Endothelial cell of umbilical vein (primary cell): Measurements from ENCODE around the gene ADGRG3. TPM values are rescaled to one million over a fixed set of nuclear protein-coding genes. Genes with fewer than 3 reads are reported as not detected.

Experiments
- BruUV-seq: library from RNA; stranded (reverse); fragments of 400-500 nt; replicated peaks from 2 replicates; lab custom pipeline; 2021; lab: Mats Ljungman, UMichigan
- CTCF ChIA-PET: fragments of 300-600, 350-600 bp; sonication (Branson Sonifier 250); formaldehyde crosslinking; loops from one replicate; lab custom pipeline; 2021; ENCODE audit warnings: antibody characterized with exemption, inconsistent platforms; lab: Charles Lee
- POLR2A ChIA-PET: fragments of 300-600, 350-600 bp; sonication (Branson Sonifier 250); formaldehyde crosslinking; loops from one replicate; lab custom pipeline; 2021; ENCODE audit warnings: antibody characterized with exemption, inconsistent platforms; lab: Charles Lee
- DNase-seq: peaks from one replicate; pipeline ENCODE4 v3.0.0-alpha.2; 2011; ENCODE audit warnings: low read depth, low spot score
- FAIRE-seq: peaks from 2 replicates; lab custom pipeline; 2011; peaks lifted over from hg19 to GRCh38; lab: Jason Lieb, UNC
- H2AFZ ChIP-seq: 2 replicates; pipeline ENCODE4 v1.6.0; 2012; ENCODE audit warnings: low read depth, low read length, control low read depth, inconsistent platforms
- H3K27ac ChIP-seq: 2 replicates; pipeline ENCODE4 v1.5.1; 2011; ENCODE audit warnings: low read depth, mild to moderate bottlenecking, control low read depth, low read length, moderate library complexity; ENCODE audit not compliant: insufficient read depth
- H3K27me3 ChIP-seq, 2 experiments: 2 replicates each; pipeline versions ENCODE4 v1.6.0 to v1.6.1; 2011; ENCODE audit warnings: low read length in 2 of 2, mixed read lengths in 1 of 2; ENCODE audit not compliant: control insufficient read depth in 2 of 2, insufficient read depth in 2 of 2
- H3K36me3 ChIP-seq, 2 experiments: 2 replicates in 1 of 2; 3 replicates in 1 of 2; pipeline ENCODE4 v1.5.1; 2011; ENCODE audit warnings: low read length in 2 of 2, mild to moderate bottlenecking in 1 of 2, moderate library complexity in 1 of 2; ENCODE audit not compliant: control insufficient read depth in 2 of 2, insufficient read depth in 2 of 2; ENCODE audit errors: extremely low read depth in 1 of 2
- H3K4me1 ChIP-seq: 3 replicates; pipeline ENCODE4 v1.5.1; 2011; ENCODE audit warnings: mild to moderate bottlenecking, low read length; ENCODE audit not compliant: control insufficient read depth, insufficient read depth; ENCODE audit errors: extremely low read depth
- H3K4me2 ChIP-seq: 2 replicates; pipeline ENCODE4 v1.6.1; 2011; ENCODE audit warnings: low read length, control low read depth, mixed read lengths; ENCODE audit not compliant: insufficient read depth
- H3K4me3 ChIP-seq, 3 experiments: fragments of 200-600 bp in 1 of 3; sonication (generic), shearing (Covaris generic) in 1 of 3; replicated peaks in 1 of 3; 2 replicates each; pipeline ENCODE4 v1.5.1; 2011 to 2016; ENCODE audit warnings: control low read depth in 3 of 3, low read length in 3 of 3, mild to moderate bottlenecking in 2 of 3, inconsistent platforms in 1 of 3, low read depth in 1 of 3, moderate library complexity in 1 of 3; ENCODE audit not compliant: insufficient read depth in 1 of 3
- H3K79me2 ChIP-seq: 2 replicates; pipeline ENCODE4 v1.6.0; 2012; ENCODE audit warnings: low read length, inconsistent platforms; ENCODE audit not compliant: control insufficient read depth, insufficient read depth
- H3K9ac ChIP-seq: replicated peaks from 2 replicates; pipeline ENCODE3; 2011; ENCODE audit warnings: low read length, control low read depth; ENCODE audit not compliant: insufficient read depth; ENCODE audit errors: extremely low read depth
- H3K9me1 ChIP-seq: replicated peaks from 3 replicates; pipeline ENCODE4 v1.6.0; 2011; ENCODE audit warnings: mild to moderate bottlenecking, low read length; ENCODE audit not compliant: control insufficient read depth, insufficient read depth; ENCODE audit errors: extremely low read depth
- H3K9me3 ChIP-seq: replicated peaks from 2 replicates; pipeline ENCODE4 v1.5.1; 2012; ENCODE audit warnings: low read length, inconsistent platforms; ENCODE audit not compliant: control insufficient read depth, insufficient read depth
- H4K20me1 ChIP-seq: replicated peaks from 2 replicates; pipeline ENCODE3; 2011; ENCODE audit warnings: mild to moderate bottlenecking, low read length; ENCODE audit not compliant: control insufficient read depth, insufficient read depth; ENCODE audit errors: extremely low read depth
- CTCF ChIP-seq, 2 donors: IDR thresholded peaks; 1 replicate in 1 of 2; 2 replicates in 1 of 2; pipeline ENCODE4 v1.5.1; 2011; ENCODE audit warnings: low read length in 2 of 2, mild to moderate bottlenecking in 2 of 2, moderate library complexity in 2 of 2, control low read depth in 1 of 2, inconsistent platforms in 1 of 2, low read depth in 1 of 2; ENCODE audit not compliant: insufficient read depth in 1 of 2; ENCODE audit errors: extremely low read depth in 1 of 2
- EZH2 ChIP-seq: IDR thresholded peaks from 2 replicates; pipeline ENCODE4 v1.6.1; 2012; ENCODE audit warnings: borderline replicate concordance, low read depth, mild to moderate bottlenecking, moderate library complexity, low read length, inconsistent platforms; ENCODE audit not compliant: severe bottlenecking
- FOS ChIP-seq: IDR thresholded peaks from 2 replicates; pipeline ENCODE4 v1.6.1; 2011; ENCODE audit warnings: mild to moderate bottlenecking, low read length, moderate library complexity, borderline replicate concordance; ENCODE audit not compliant: insufficient read depth
- GATA2 ChIP-seq: IDR thresholded peaks from 2 replicates; pipeline ENCODE4 v1.7.0; 2011; ENCODE audit warnings: low read depth, mild to moderate bottlenecking, moderate library complexity, mixed read lengths, low read length; ENCODE audit not compliant: insufficient read length, insufficient read depth
- JUN ChIP-seq: IDR thresholded peaks from 2 replicates; pipeline ENCODE4 v1.6.1; 2011; ENCODE audit warnings: borderline replicate concordance, low read depth; ENCODE audit not compliant: insufficient read length, insufficient read depth
- MYC ChIP-seq: IDR thresholded peaks from one replicate; pipeline ENCODE4 v1.6.1; 2011; ENCODE audit warnings: mild to moderate bottlenecking, low read depth, low read length
- POLR2A ChIP-seq: IDR thresholded peaks from 2 replicates; pipeline ENCODE4 v1.6.1; 2012; ENCODE audit warnings: low read depth, mild to moderate bottlenecking, control low read depth, low read length
- POLR2AphosphoS5 ChIP-seq: IDR thresholded peaks from 2 replicates; pipeline ENCODE4 v1.6.1; 2012; ENCODE audit warnings: low read depth, mild to moderate bottlenecking, control low read depth, low read length, moderate library complexity; ENCODE audit not compliant: insufficient read depth
- dilution Hi-C: fragments of 300-500 bp; cut with MboI; formaldehyde crosslinking; loops from one replicate; pipeline ENCODE4 v1.15.0; 2019; ENCODE audit warnings: low sequenced_read_pairs; ENCODE audit not compliant: extremely low pct_ligation_motif_present
- intact Hi-C: fragments of 100-400 bp; cut with micrococcal nuclease; formaldehyde crosslinking; loops from one replicate; pipeline ENCODE4 v1.10.0; 2022
- polyA plus RNA-seq, 4 experiments: library from polyadenylated mRNA; depleted of rRNA in 3 of 4; stranded (reverse) in 3 of 4; unstranded in 1 of 4; fragments of >200 nt; gene quantifications; 2 replicates each; pipeline versions ENCODE4 v1.2.1 to v1.2.3, GENCODE V29; 2011 to 2012; ENCODE audit warnings: missing spikeins in 1 of 4
- total RNA-seq: library from RNA; stranded (reverse); gene quantifications from 2 replicates; pipeline ENCODE4 v1.2.3, GENCODE V29; 2021
- TF ChIP-seq, protein P1 (sequence below): IDR thresholded peaks from 2 replicates; pipeline ENCODE4 v1.6.1; 2011; ENCODE audit not compliant: insufficient read depth, insufficient read length

The ADGRG3 gene
- total and polyA plus RNA-seq, 2 donors (not counting 3 experiments of a cell fraction or from before 2014, with no cell fraction given) = not detected

DNA sequence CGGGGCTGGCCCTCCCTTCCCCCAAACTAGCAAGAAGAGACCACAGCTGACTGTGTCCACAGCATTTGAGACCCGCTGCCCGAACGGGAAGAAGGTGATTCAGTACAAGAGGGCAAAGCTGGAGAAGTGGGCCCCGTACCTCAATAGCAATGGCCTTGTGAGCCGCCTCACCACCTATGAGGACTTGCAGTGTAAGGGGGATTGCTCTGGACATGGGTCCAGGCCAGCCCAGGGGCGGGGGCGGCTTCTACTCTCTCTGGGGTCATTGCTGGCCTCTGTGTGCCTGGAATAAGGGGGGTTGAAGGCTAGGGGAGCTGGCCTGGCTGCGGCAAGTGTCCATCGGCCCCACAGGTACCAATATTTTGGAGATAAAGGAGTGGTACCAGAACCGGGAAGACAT lies 54.5 kb downstream of the ADGRG3 start:
- CTCF ChIA-PET = interaction anchor here (0.6 to 5.3 kb wide), 34 partner anchors 9 to 298 kb away, joined by 3 to 43 read pairs (median 4); partner anchors contain the start of genes KATNB1, USB1 and ZNF319
- intact Hi-C loops = no loop called here

More for the DNA sequence above, 54.5 kb downstream of the ADGRG3 start:
- POLR2A ChIA-PET = interaction anchor here (1.0 kb wide), 1 partner anchor 146 kb away, joined by 3 read pairs; no protein-coding TSS in a partner anchor
- Histone ChIP-seq H3K4me3 (no peak overlapping the region), H3K36me3 (no peaks in the 10 kb centered on the region), H3K4me1 (no peaks in the 10 kb centered on the region), H3K79me2 (no peaks in the 10 kb centered on the region), H3K4me2 (no peak overlapping the region), H3K27me3 (no peaks in the 10 kb centered on the region), H3K9me1 (no peaks in the 10 kb centered on the region), H3K9ac (no peak overlapping the region), H2AFZ (no peak overlapping the region), H4K20me1 (no peaks in the 10 kb centered on the region), H3K27ac (no peak overlapping the region), H3K9me3 (no peaks in the 10 kb centered on the region)
- DNase-seq (no peak), FAIRE-seq (no peak)
- no TSS peak for BruUV-seq
- TF ChIP-seq, protein P1, sequence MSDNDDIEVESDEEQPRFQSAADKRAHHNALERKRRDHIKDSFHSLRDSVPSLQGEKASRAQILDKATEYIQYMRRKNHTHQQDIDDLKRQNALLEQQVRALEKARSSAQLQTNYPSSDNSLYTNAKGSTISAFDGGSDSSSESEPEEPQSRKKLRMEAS = no peak
- TF ChIP-seq GATA2 (no peak), POLR2A (no peak), JUN (no peak), CTCF (IDR thresholded peaks at IDR 0.05; ENCODE audit: extremely low read depth in 1 of 2, insufficient read depth in 1 of 2, low read depth in 1 of 2, low read length in 2 of 2) (no peak), FOS (no peak), EZH2 (no peak), MYC (no peak), POLR2AphosphoS5 (no peak)
- dilution Hi-C loops = no loop called here
